B cell (primary cell): ENCODE results near the gene CACNB2. TPM values are rescaled to one million over a fixed set of nuclear protein-coding genes. Genes with fewer than 3 reads are reported as not detected.

ENCODE experiments used
- ATAC-seq: fragments of 200-7000 bp; cut with Tn5 transposase; one replicate; pipeline ENCODE4 v1.10.0; 2021; ENCODE audit warnings: low read depth, mild to moderate bottlenecking, moderate number of reproducible peaks, moderate library complexity
- CTCF ChIA-PET: fragments of 350-600 bp; sonication (Branson Sonifier 250); formaldehyde crosslinking; loops from one replicate; lab custom pipeline; 2021; ENCODE audit warnings: antibody characterized with exemption, inconsistent platforms; lab: Charles Lee
- POLR2A ChIA-PET: fragments of 350-600 bp; sonication (Branson Sonifier 250); formaldehyde crosslinking; loops from one replicate; lab custom pipeline; 2021; ENCODE audit warnings: antibody characterized with exemption; lab: Charles Lee
- DNase-seq: peaks from one replicate; pipeline ENCODE4 v3.0.0; 2013
- H2AFZ ChIP-seq: 2 replicates; pipeline ENCODE4 v1.6.1; 2012; ENCODE audit warnings: mild to moderate bottlenecking, low read depth, low read length; ENCODE audit not compliant: insufficient read depth, poor library complexity, severe bottlenecking
- H3K27ac ChIP-seq, 2 donors: 1 replicate in 1 of 2; 2 replicates in 1 of 2; pipeline ENCODE4 v1.5.1; 2012 to 2013; ENCODE audit warnings: low read length in 2 of 2, mild to moderate bottlenecking in 2 of 2, moderate library complexity in 1 of 2
- H3K27me3 ChIP-seq, 4 experiments: fragments of 200-600 bp in 1 of 4; sonication (generic) in 1 of 4; replicated peaks in 1 of 4; 1 replicate in 2 of 4; 2 replicates in 2 of 4; pipeline versions ENCODE4 v1.6.1 to v1.7.0; 2013 to 2016; ENCODE audit warnings: low read length in 3 of 4, mild to moderate bottlenecking in 2 of 4, mixed read lengths in 1 of 4, moderate library complexity in 1 of 4; ENCODE audit not compliant: insufficient read depth in 4 of 4, control insufficient read depth in 3 of 4; ENCODE audit errors: control extremely low read depth in 1 of 4
- H3K36me3 ChIP-seq, 2 experiments: replicated peaks in 1 of 2; 1 replicate in 1 of 2; 2 replicates in 1 of 2; pipeline versions ENCODE4 v1.6.1 to v1.7.1; 2013; ENCODE audit warnings: low read length in 1 of 2; ENCODE audit not compliant: insufficient read depth in 2 of 2, control insufficient read depth in 1 of 2; ENCODE audit errors: control extremely low read depth in 1 of 2, extremely low read depth in 1 of 2
- H3K4me1 ChIP-seq, 2 donors: fragments of 200-600 bp in 1 of 2; sonication (generic) in 1 of 2; 1 replicate in 1 of 2; 2 replicates in 1 of 2; pipeline versions ENCODE4 v1.5.1 to v1.6.1; 2013 to 2017; ENCODE audit warnings: low read length in 2 of 2; ENCODE audit not compliant: control insufficient read depth in 2 of 2, insufficient read depth in 2 of 2
- H3K4me2 ChIP-seq: replicated peaks from 2 replicates; pipeline ENCODE3; 2012; ENCODE audit warnings: mild to moderate bottlenecking, low read depth, low read length; ENCODE audit not compliant: poor library complexity, severe bottlenecking
- H3K4me3 ChIP-seq, 5 experiments: fragments of 200-600 bp in 1 of 5; sonication (generic) in 1 of 5; 1 replicate in 3 of 5; 2 replicates in 2 of 5; pipeline versions ENCODE4 v1.5.1 to v1.7.0; 2011 to 2016; ENCODE audit warnings: low read length in 4 of 5, mild to moderate bottlenecking in 4 of 5, low read depth in 2 of 5, control low read depth in 1 of 5, moderate library complexity in 1 of 5; ENCODE audit not compliant: insufficient read depth in 1 of 5; ENCODE audit errors: control extremely low read depth in 1 of 5, extremely low read depth in 1 of 5
- H3K79me2 ChIP-seq: fragments of 200-600 bp; sonication (generic); one replicate; pipeline ENCODE4 v1.6.0; 2016; ENCODE audit warnings: low read length; ENCODE audit not compliant: control insufficient read depth, insufficient read depth
- H3K9ac ChIP-seq: fragments of 200-600 bp; sonication (generic); 2 replicates; pipeline ENCODE4 v1.6.1; 2017; ENCODE audit warnings: mild to moderate bottlenecking, low read length, moderate library complexity
- H3K9me3 ChIP-seq, 3 donors: one replicate each; pipeline versions ENCODE4 v1.6.1 to v1.7.1; 2013; ENCODE audit warnings: low read length in 2 of 3; ENCODE audit not compliant: control insufficient read depth in 2 of 3, insufficient read depth in 1 of 3; ENCODE audit errors: control extremely low read depth in 1 of 3
- H4K20me1 ChIP-seq: 2 replicates; pipeline ENCODE4 v1.6.0; 2012; ENCODE audit warnings: mild to moderate bottlenecking, low read length; ENCODE audit not compliant: insufficient read depth, control insufficient read depth, poor library complexity, severe bottlenecking
- H3K27ac Mint-ChIP-seq: one replicate; pipeline ENCODE4 v1.8.0; 2021; ENCODE audit warnings: mixed read lengths
- H3K27me3 Mint-ChIP-seq: one replicate; pipeline ENCODE4 v1.8.0; 2021; ENCODE audit warnings: mixed read lengths
- H3K4me1 Mint-ChIP-seq: one replicate; pipeline ENCODE4 v1.8.0; 2021; ENCODE audit warnings: mixed read lengths
- H3K4me3 Mint-ChIP-seq: one replicate; pipeline ENCODE4 v1.8.0; 2021; ENCODE audit warnings: mixed read lengths
- H3K9me3 Mint-ChIP-seq: one replicate; pipeline ENCODE4 v1.8.0; 2022; ENCODE audit warnings: mixed read lengths; ENCODE audit not compliant: insufficient read depth
- EZH2 ChIP-seq: IDR thresholded peaks from 2 replicates; pipeline ENCODE4 v1.6.1; 2012; ENCODE audit warnings: borderline replicate concordance, low read depth, mild to moderate bottlenecking, moderate library complexity, low read length; ENCODE audit not compliant: insufficient read depth, poor library complexity, severe bottlenecking
- WGBS: methylation state at CpG from one replicate; pipeline ENCODE4 v1.1.5; 2013; ENCODE audit warnings: missing lambda C conversion rate; ENCODE audit not compliant: insufficient coverage; 5-methylcytosine and 5-hydroxymethylcytosine counted together
- intact Hi-C: fragments of 100-400 bp; cut with micrococcal nuclease; formaldehyde crosslinking; loops from one replicate; pipeline ENCODE4 v1.10.0; 2022
- polyA plus RNA-seq: library from polyadenylated mRNA; depleted of rRNA; stranded (reverse); fragments of >200 nt; gene quantifications from 2 replicates; pipeline ENCODE4 v1.2.3, GENCODE V29; 2012
- total RNA-seq, 2 donors: library from RNA; stranded (reverse); fragments of 120-200 nt in 1 of 2; gene quantifications; 1 replicate in 1 of 2; 2 replicates in 1 of 2; pipeline versions ENCODE4 v1.2.3 to v1.2.4, GENCODE V29; 2013 to 2022
- TF ChIP-seq, protein P1 (sequence below): fragments of 200-600 bp; IDR thresholded peaks from one replicate; pipeline ENCODE4 v1.8.0; 2022; ENCODE audit warnings: antibody characterized with exemption, mild to moderate bottlenecking

CACNB2 gene
- total and polyA plus RNA-seq, 2 donors (not counting 1 experiment from before 2014, with no cell fraction given) = not detected

DNA sequence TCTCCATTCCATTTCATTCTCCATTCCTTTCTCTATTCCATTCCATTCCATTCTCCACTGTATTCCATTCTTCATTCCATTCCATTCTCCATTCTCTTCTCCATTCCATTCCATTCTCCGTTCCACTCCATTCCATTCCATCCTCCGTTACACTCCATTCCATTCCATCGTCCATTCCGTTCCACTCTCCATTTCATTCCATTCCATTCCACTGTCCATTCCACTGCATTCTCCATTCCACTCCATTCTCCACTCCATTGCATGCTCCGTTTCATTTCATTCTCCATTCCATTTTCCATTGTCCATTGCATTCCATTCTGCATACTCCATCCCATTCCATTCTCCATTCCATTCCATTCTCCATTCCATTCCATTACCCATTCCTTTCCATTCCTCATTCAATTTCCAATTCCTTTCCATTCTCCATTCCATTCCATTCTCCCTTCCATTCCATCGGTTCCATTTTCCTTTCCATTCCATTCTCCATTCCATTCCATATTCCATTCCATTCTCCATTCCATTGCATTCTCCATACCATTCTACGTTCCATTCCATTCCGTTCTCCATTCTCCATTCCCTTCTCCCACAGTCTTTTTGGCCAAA is 432.8 kb downstream of the CACNB2 start:
- WGBS = 95% methylated on average over 8 of the region's 8 CpGs
- no peaks in the 10 kb centered on the region for H3K27me3 ChIP-seq
- H3K9me3 ChIP-seq = peaks cover 0 to 41% (median 4%) of the 10 kb centered on the region in 3 donors
- no peak overlapping the region for H3K4me3 ChIP-seq
- no peaks in the 10 kb centered on the region for H3K79me2 ChIP-seq
- no peaks in the 10 kb centered on the region for H3K4me1 ChIP-seq
- peaks cover 0 to 3% of the 10 kb centered on the region in 2 experiments for H3K36me3 ChIP-seq
- H3K27me3 Mint-ChIP-seq = no peaks in the 10 kb centered on the region
- TF ChIP-seq, protein P1, sequence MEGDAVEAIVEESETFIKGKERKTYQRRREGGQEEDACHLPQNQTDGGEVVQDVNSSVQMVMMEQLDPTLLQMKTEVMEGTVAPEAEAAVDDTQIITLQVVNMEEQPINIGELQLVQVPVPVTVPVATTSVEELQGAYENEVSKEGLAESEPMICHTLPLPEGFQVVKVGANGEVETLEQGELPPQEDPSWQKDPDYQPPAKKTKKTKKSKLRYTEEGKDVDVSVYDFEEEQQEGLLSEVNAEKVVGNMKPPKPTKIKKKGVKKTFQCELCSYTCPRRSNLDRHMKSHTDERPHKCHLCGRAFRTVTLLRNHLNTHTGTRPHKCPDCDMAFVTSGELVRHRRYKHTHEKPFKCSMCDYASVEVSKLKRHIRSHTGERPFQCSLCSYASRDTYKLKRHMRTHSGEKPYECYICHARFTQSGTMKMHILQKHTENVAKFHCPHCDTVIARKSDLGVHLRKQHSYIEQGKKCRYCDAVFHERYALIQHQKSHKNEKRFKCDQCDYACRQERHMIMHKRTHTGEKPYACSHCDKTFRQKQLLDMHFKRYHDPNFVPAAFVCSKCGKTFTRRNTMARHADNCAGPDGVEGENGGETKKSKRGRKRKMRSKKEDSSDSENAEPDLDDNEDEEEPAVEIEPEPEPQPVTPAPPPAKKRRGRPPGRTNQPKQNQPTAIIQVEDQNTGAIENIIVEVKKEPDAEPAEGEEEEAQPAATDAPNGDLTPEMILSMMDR = peak; percentile 18
- TF ChIP-seq EZH2 = no peak
- H3K4me3 Mint-ChIP-seq = no peak overlapping the region
- no peaks in the 10 kb centered on the region for H3K4me1 Mint-ChIP-seq
- no peak for ATAC-seq
- ChIA-PET CTCF (no interaction called here), POLR2A (no interaction called here)
- no peaks in the 10 kb centered on the region for H4K20me1 ChIP-seq
- intact Hi-C loops = no loop called here
- no peak overlapping the region for H3K4me2 ChIP-seq
- H2AFZ ChIP-seq = no peak overlapping the region
- H3K27ac Mint-ChIP-seq = no peak overlapping the region
- H3K27ac ChIP-seq = no peak overlapping the region
- no peak for DNase-seq
- no peak overlapping the region for H3K9ac ChIP-seq
- peaks cover 7% of the 10 kb centered on the region for H3K9me3 Mint-ChIP-seq

DNA sequence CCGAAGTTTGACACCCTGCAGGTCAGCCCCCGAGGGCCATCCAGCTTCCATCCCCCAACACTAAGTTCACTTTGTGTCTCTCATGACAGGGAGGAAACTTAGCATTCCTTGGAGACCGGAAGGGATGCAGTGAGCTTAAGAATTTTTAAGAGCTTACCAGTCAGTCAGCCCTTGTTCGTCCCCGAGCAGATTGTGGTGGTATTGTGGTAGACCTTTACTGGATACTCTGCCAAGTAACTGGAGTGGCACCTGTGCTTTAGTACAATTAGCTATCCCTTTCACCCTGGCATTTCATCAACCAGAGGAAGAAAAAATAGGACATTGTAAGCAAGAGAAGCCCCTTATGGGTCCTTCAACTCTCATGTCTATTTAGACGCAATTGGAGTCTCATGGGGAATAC is 436.4 kb downstream of the CACNB2 start:
- H3K4me1 Mint-ChIP-seq = no peaks in the 10 kb centered on the region
- no peak for TF ChIP-seq EZH2
- TF ChIP-seq, protein P1 = no peak
- H3K4me3 Mint-ChIP-seq = no peak overlapping the region
- H3K9me3 Mint-ChIP-seq = peaks cover 9% of the 10 kb centered on the region
- 100% methylated on average over 2 of the region's 6 CpGs for WGBS
- H3K27me3 ChIP-seq = no peaks in the 10 kb centered on the region
- intact Hi-C loops = no loop called here
- no peaks in the 10 kb centered on the region for H3K79me2 ChIP-seq
- ChIA-PET CTCF (interaction anchor here (0.6 kb wide), 1 partner anchor 7 kb away, joined by 3 read pairs; no protein-coding TSS in a partner anchor), POLR2A (no interaction called here)
- H3K4me3 ChIP-seq = no peak overlapping the region
- H3K9me3 ChIP-seq = peaks cover 0 to 13% (median 2%) of the 10 kb centered on the region in 3 donors
- H3K9ac ChIP-seq = no peak overlapping the region
- no peak overlapping the region for H3K27ac Mint-ChIP-seq
- peaks cover 2 to 22% of the 10 kb centered on the region in 2 experiments for H3K36me3 ChIP-seq
- no peaks in the 10 kb centered on the region for H4K20me1 ChIP-seq
- no peak for ATAC-seq
- H3K4me2 ChIP-seq = no peak overlapping the region
- no peak overlapping the region for H3K27ac ChIP-seq
- no peaks in the 10 kb centered on the region for H3K4me1 ChIP-seq
- H2AFZ ChIP-seq = no peak overlapping the region
- DNase-seq = no peak
- no peaks in the 10 kb centered on the region for H3K27me3 Mint-ChIP-seq
